Gastroesophageal sphincter (tissue), 4 donors: ENCODE measurements around the gene PRM1. TPM values are rescaled to one million over a fixed set of nuclear protein-coding genes. Genes with fewer than 3 reads are reported as not detected.

Experiments
- ATAC-seq: fragments of 150-250 bp; one replicate; pipeline ENCODE4 v1.9.1; 2016; ENCODE audit warnings: mild to moderate bottlenecking, moderate library complexity
- H3K27ac ChIP-seq, 4 donors: fragments of 200-600 bp; sonication (generic) in 3 of 4; 1 replicate in 3 of 4; 2 replicates in 1 of 4; pipeline ENCODE4 v1.5.1; 2016 to 2019
- H3K27me3 ChIP-seq: fragments of 200-600 bp; sonication (generic); one replicate; pipeline ENCODE4 v1.5.1; 2019
- H3K36me3 ChIP-seq, 2 donors: fragments of 200-600 bp; sonication (generic); one replicate each; pipeline ENCODE4 v1.5.1; 2019; ENCODE audit warnings: control low read depth in 1 of 2
- H3K4me1 ChIP-seq, 3 donors: fragments of 200-600 bp; sonication (generic); 1 replicate in 2 of 3; 2 replicates in 1 of 3; pipeline ENCODE4 v1.5.1; 2016 to 2019; ENCODE audit warnings: control low read depth in 2 of 3
- H3K4me3 ChIP-seq, 2 donors: fragments of 200-600 bp; sonication (generic); one replicate each; pipeline ENCODE4 v1.5.1; 2019; ENCODE audit warnings: mild to moderate bottlenecking in 1 of 2, moderate library complexity in 1 of 2
- H3K9me3 ChIP-seq, 3 donors: fragments of 200-600 bp; sonication (generic); one replicate each; pipeline ENCODE4 v1.5.1; 2017 to 2019; ENCODE audit warnings: control low read depth in 2 of 3
- EP300 ChIP-seq: sonication (generic); formaldehyde crosslinking; IDR thresholded peaks from one replicate; pipeline ENCODE4 v1.6.1; 2017; ENCODE audit warnings: antibody characterized with exemption, mild to moderate bottlenecking
- POLR2A ChIP-seq, 2 donors: fragments of 450-650 bp; IDR thresholded peaks; one replicate each; pipeline ENCODE4 v1.6.1; 2017; ENCODE audit warnings: antibody characterized with exemption in 2 of 2, mild to moderate bottlenecking in 2 of 2, moderate library complexity in 1 of 2
- POLR2AphosphoS5 ChIP-seq: sonication (generic); formaldehyde crosslinking; IDR thresholded peaks from one replicate; pipeline ENCODE4 v1.6.1; 2017; ENCODE audit warnings: antibody characterized with exemption
- WGBS, 2 donors: methylation state at CpG; one replicate each; pipeline ENCODE4 v1.1.5; 2018; ENCODE audit warnings: low coverage in 1 of 2; 5-methylcytosine and 5-hydroxymethylcytosine counted together
- total RNA-seq, 4 donors: library from RNA; depleted of rRNA; stranded (reverse); fragments of >200 nt; gene quantifications; one replicate each; pipeline ENCODE4 v1.1.0, GENCODE V29; 2016
- TF ChIP-seq, protein P1 (sequence below), 4 experiments: fragments of 200-600 bp in 2 of 4; fragments of 450-650 bp in 2 of 4; sonication (generic) in 1 of 4; IDR thresholded peaks; one replicate each; pipeline ENCODE4 v1.5.1; 2017 to 2019; ENCODE audit warnings: antibody characterized with exemption in 4 of 4, mild to moderate bottlenecking in 2 of 4, moderate library complexity in 2 of 4

The PRM1 gene
- total RNA-seq, 4 donors from 2014 or later, result not detected

DNA sequence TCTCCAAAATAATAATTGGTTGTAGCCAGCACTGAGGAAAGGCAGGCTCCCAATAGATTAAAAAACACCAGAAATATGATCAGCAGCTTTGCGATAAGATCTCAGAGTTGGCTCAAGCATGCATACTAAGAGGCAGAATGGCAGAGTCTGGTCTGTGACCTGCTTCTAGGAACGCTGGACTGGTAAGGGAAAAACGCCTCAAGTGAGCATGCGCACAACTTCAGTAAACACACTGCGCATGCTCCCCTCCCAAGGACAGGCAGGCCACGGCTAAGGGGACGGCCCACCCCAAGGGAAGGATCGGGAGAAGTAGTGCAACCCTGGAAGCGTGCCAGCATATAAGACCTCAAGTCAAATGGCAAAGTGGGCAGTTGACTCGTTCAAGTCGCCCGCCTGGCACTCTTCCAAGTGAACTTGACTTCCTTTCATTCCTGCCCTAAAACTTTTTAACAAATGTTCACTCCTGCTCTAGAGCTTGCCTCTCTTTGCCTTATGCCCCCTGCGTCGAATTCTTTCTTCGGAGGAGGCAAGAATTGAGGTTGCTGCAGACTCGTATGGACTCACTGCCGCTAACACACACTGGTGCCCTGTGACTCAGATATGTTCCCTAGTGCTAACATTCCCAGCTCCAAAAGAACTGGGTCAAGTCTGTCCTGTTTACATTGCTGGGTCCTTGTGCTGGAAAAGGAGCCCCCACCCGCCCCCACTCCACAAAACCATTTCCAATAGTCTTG is 22.4 kb upstream of the PRM1 start:
- H3K4me3 ChIP-seq, result no peak overlapping the region
- H3K27ac ChIP-seq, result no peak overlapping the region
- 56 to 58% methylated on average over 11 to 15 of the region's 18 CpGs for WGBS, 2 donors
- no peaks in the 10 kb centered on the region for H3K36me3 ChIP-seq
- TF ChIP-seq EP300, result no peak
- TF ChIP-seq POLR2AphosphoS5, result no peak
- no peak for TF ChIP-seq POLR2A (IDR thresholded peaks at IDR 0.05)
- TF ChIP-seq, protein P1, sequence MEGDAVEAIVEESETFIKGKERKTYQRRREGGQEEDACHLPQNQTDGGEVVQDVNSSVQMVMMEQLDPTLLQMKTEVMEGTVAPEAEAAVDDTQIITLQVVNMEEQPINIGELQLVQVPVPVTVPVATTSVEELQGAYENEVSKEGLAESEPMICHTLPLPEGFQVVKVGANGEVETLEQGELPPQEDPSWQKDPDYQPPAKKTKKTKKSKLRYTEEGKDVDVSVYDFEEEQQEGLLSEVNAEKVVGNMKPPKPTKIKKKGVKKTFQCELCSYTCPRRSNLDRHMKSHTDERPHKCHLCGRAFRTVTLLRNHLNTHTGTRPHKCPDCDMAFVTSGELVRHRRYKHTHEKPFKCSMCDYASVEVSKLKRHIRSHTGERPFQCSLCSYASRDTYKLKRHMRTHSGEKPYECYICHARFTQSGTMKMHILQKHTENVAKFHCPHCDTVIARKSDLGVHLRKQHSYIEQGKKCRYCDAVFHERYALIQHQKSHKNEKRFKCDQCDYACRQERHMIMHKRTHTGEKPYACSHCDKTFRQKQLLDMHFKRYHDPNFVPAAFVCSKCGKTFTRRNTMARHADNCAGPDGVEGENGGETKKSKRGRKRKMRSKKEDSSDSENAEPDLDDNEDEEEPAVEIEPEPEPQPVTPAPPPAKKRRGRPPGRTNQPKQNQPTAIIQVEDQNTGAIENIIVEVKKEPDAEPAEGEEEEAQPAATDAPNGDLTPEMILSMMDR (IDR thresholded peaks at IDR 0.05), result no peak
- no peaks in the 10 kb centered on the region for H3K4me1 ChIP-seq
- no peaks in the 10 kb centered on the region for H3K9me3 ChIP-seq
- no peaks in the 10 kb centered on the region for H3K27me3 ChIP-seq
- no peak for ATAC-seq

DNA sequence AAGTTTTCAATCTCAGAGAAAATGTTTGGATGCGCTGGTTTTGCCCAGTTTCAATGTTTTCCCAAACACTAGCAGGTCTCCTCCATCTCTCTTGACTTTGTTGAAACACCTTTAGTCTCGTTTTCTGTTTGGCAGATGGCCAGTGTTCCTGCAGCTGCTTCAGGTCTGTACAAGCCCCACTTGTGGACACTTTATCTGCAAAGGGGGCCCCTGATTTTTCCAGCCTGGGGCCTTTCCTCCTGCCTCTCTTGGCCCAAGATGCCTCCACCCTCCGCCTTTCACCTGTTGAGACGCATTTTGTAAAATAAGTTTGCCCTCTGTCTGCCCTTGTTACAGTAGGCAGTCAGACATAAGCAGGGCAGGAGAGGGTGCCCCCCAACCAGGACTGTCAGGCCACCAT is 21.8 kb upstream of the PRM1 start:
- Histone ChIP-seq H3K9me3 (no peaks in the 10 kb centered on the region), H3K4me3 (no peak overlapping the region), H3K36me3 (no peaks in the 10 kb centered on the region), H3K27me3 (no peaks in the 10 kb centered on the region), H3K27ac (no peak overlapping the region), H3K4me1 (peaks cover 0 to 4% (median 0%) of the 10 kb centered on the region in 3 donors)
- TF ChIP-seq, protein P1 (IDR thresholded peaks at IDR 0.05), result no peak
- TF ChIP-seq POLR2A (IDR thresholded peaks at IDR 0.05) (no peak), EP300 (no peak), POLR2AphosphoS5 (no peak)
- ATAC-seq, result no peak
- 85 to 90% methylated on average over 2 of the region's 4 CpGs for WGBS, 2 donors

DNA sequence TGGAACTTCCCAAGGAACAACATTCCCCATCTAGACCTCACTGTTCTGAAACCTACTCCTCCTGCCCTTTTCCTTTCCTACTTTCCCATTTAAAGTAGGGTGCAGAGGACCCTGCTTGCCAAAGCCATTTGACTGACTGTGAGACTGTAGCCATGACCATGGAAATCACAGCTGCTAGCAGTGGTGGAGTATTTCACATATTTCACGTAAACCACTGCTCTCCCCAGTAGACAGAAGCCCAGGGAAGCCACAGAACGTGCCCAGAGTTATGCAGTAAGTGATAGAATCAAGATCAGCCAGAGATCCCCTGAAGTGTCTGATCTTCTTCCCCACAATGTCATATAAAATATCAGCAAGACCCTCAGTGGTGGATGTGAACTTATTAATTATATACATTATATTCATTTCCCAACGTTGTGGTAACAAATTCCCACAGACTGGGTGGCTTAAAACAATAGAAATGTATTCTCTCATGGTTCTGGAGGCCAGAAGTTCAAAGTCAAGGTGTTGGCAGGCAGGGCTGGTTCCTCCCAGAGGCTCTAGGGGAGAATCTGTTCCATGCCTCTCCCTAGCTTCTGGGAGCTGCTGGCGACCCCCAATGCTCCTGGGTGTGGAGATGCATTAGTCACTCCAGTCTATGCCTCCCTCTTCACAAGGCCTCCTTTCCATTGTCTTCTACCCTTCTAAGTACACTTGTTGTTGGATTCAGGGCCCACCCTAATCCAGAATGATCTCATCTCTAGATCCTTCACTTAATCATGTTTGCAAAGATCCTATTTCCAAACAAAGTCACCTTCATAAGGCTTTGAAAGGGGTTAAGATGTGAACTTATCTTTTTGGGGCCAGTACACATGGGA is 20.7 kb upstream of the PRM1 start:
- peaks cover 0 to 15% (median 10%) of the 10 kb centered on the region in 3 donors for H3K4me1 ChIP-seq
- no peaks in the 10 kb centered on the region for H3K36me3 ChIP-seq
- no peak overlapping the region for H3K4me3 ChIP-seq
- H3K9me3 ChIP-seq, result no peaks in the 10 kb centered on the region
- 45 to 64% methylated on average over 3 of the region's 4 CpGs for WGBS, 2 donors
- no peaks in the 10 kb centered on the region for H3K27me3 ChIP-seq
- ATAC-seq, result no peak
- H3K27ac ChIP-seq, result no peak overlapping the region
- no peak for TF ChIP-seq POLR2AphosphoS5
- no peak for TF ChIP-seq EP300
- TF ChIP-seq POLR2A (IDR thresholded peaks at IDR 0.05), result no peak
- TF ChIP-seq, protein P1 (IDR thresholded peaks at IDR 0.05), result no peak

DNA sequence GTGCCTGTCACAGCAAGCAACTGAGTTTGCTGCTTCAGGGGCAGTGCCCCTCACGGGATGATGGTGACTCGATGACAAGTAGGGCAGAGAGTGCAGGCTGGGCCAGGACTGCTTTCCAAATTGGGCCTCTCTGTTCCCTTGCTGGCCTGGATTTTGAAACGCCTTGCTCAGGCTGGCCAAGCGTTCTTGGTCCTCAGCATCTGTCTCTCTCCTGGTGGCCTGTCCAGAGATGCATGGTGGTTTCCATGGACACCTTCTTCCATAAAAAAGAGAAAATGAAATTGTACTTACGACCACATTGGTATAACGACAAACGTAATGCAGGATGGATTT is 19.4 kb upstream of the PRM1 start:
- Histone ChIP-seq H3K27ac (no peak overlapping the region), H3K27me3 (no peaks in the 10 kb centered on the region), H3K4me3 (no peak overlapping the region), H3K9me3 (no peaks in the 10 kb centered on the region), H3K36me3 (no peaks in the 10 kb centered on the region), H3K4me1 (peaks cover 0 to 18% (median 10%) of the 10 kb centered on the region in 3 donors)
- TF ChIP-seq POLR2A (IDR thresholded peaks at IDR 0.05) (no peak), POLR2AphosphoS5 (no peak), EP300 (no peak)
- TF ChIP-seq, protein P1 (IDR thresholded peaks at IDR 0.05), result no peak
- no peak for ATAC-seq
- WGBS, 2 donors, result 95% methylated on average over 7 of the region's 7 CpGs; no CpG with 5 or more reads in 1 of the 2 donors
